Right kidney (tissue), 1 donor: ENCODE data around the gene SSBP1.
"Not testable (repeated sequence)": the region's sequence is repeated elsewhere in the genome, so short reads cannot be mapped to it uniquely, and the experiment has no call there.

Source experiments
- DNase-seq: peaks from one replicate; pipeline ENCODE4 v3.0.0-alpha.2; 2016

The SSBP1 gene

DNA sequence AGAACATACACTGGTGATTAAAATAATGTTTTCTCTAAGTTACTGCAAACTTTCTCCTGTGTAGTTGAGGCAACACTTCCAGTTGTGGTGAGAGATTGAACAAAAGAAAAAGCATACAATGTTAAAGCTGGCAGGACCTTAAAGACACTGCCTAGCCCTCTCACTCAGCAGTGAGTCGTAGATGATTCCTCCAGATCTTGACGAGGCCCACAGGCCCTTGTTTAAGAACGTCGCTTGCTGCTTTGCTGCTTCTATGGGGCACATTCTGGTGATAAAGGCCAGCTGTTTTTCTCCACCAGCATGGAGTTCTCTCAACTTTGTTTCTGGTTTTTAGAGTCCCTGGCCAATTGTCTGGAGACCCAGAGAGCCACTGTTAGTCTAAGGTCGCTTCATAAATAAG is 33.4 kb upstream of the SSBP1 start:
- no peak for DNase-seq

GRCh38 chr7:141706239-141707064 is 31.7 kb upstream of the SSBP1 start:
- DNase-seq: no peak

DNA sequence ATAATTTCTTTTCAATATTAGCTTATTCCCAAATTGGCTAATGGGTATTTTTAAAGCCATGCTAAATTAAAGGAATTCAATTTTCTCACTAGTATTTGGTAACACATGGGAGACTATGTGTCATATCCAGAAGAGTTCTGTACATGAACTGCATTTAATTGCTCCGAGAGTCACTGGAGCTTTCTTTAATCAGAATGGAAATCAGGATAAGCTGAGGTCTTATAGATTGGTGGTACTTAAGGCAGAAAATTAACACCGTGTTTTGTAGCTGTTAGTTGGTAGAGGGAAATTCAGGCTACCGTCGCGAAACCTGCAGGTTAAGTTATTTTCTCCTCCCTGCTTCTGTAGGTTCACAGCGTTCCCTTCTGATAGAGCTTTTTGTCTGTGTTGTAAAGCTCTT is 29.8 kb upstream of the SSBP1 start, which contains the start of gene WEE2:
Gene WEE2, plus strand, starts transcription at position 3 of the 400 bp plus-strand sequence. CDS start 406 bp downstream, outside the sequence.
- DNase-seq: no peak

GRCh38 chr7:141709318-141709717 is 28.8 kb upstream of the SSBP1 start:
- no peak for DNase-seq

DNA sequence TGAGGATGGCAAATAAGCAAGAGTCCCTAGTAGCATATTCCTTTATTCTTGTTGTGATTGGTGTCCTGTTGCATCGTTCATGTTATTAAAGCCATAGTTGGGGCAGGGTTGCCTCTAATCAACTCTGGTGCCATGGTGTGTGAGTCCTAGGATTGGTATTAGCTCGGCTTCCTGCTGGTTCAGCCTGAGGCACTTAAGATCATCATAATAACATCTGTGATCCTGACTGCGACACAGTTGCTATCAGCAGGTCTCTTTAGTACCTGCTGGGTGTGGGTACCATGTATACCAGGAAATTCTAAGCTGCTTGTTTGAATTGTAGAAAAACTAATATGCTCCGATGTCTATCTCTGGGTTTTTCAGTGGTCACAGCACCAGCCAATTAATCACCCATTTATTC is 28.4 kb upstream of the SSBP1 start:
- DNase-seq: no peak

- no peak for DNase-seq
Observed at GRCh38 chr7:141710301-141710700, 27.9 kb upstream of the SSBP1 start.

GRCh38 chr7:141712603-141713255 is 25.4 kb upstream of the SSBP1 start:
- no peak for DNase-seq

DNA sequence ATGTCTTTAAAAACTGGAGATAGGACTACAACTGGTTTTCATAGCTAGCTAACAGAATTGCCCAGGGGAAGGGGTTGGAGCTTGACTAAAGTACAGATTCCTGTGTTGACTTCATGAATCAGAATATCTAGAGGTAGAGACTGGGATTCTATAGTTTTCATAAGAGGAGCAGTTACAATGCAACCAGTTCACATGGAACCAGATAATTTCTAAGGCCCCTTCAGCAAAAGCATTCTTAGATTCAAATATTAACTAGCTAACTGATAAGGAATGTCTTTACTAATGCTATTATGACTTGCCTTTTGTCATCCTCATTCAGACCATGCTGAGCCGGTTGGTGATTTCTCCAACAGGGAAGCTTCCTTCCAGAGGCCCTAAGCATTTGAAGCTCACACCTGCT is 24.3 kb upstream of the SSBP1 start:
- no peak for DNase-seq

GRCh38 chr7:141714571-141714970 is 23.6 kb upstream of the SSBP1 start:
- DNase-seq: no peak

DNA sequence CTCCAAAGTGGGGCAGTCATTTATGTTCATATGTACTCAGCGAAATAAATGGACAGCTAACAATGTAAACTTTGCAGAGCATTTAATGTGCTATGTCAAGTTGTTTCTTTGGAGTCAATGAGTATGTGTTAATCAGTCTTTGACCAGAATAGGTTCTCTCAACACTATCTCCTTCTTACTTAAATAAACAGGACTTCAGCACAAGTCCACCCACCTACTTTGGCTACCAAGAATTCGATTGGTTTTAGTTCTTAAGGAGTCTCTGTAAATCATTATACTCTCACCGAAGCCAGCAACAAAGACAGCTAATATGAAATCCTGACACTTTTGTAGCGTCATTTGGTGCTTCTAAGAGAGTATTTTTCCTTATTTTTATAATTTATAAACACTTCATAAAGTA is 23.1 kb upstream of the SSBP1 start:
- no peak for DNase-seq

- DNase-seq: no peak
Observed at GRCh38 chr7:141715794-141716689, 22.1 kb upstream of the SSBP1 start.

DNA sequence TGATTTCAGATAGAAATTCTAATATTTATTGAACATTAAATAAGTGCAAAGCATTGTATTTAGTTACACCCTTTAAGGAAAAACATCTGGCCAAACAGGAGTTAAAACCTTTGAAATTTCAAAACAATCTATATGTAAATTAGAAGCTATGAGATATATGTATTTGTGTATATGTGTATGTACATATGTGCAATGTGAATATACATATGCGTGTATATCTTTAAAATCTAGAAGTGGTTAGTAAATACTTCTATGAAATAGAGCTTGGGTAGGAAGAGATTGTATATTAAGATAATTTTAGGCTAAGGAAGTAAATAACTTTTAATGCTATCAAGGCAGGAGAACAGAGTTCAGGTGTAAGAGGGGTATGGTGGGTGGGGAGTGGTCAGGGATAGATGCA is 20.7 kb upstream of the SSBP1 start:
- no peak for DNase-seq

GRCh38 chr7:141722529-141722928 is 15.6 kb upstream of the SSBP1 start:
- no peak for DNase-seq

GRCh38 chr7:141729020-141729419 is 9.1 kb upstream of the SSBP1 start:
- DNase-seq: no peak

DNA sequence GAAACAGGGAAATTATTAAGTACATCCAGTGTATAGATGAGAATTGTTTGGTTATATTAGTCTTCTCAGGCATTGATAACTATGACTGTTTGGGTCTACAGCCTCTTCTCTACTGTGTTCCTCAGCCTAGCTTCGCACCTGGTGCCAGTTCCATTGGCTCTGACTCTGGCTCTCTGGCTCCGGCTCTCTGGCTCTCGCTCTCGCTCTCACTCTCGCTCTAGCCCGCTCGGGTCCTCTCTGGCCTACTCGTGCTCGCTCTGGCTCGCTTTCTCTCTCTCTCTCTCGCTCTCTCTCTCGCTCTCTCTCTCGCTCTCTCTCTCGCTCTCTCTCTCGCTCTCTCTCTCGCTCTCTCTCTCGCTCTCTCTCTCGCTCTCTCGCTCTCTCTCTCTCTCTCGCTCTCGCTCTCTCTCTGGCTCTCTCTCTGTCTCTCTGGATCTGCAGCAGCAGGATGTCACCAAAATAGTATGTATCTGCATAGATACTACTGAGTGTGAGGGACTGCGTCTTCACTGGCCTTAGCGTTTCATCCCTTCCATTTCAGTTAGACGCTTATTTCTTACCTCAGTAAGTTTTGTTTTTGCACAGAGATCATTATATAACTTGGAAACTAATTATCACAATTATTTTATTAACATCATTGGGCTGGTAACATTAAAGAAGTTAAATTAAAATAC is 6.5 kb upstream of the SSBP1 start:
- no peak for DNase-seq

GRCh38 chr7:141737118-141737835 is 881 bp upstream of the SSBP1 start:
- no peak for DNase-seq

DNA sequence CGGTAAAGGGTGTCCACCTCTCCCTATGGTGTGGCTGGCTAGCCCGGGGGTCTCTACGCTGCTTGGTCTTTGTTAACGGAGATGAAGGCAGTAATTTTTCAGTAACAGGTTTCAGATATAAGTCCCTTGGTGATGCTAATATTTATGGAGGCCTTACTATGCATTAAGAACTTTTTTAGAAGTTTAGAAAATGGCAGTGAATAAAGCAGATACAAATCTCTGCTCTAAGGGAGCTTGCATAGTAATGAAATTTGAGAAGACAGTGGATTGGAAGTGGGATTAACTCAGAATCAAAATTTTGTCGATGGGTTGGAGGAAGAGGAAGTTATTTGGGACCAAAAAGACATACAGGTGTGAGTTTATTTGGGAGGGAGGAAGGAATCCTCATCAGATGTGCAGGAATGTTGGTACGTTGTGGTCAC is 445 bp downstream of the SSBP1 start:
- no peak for DNase-seq

DNA sequence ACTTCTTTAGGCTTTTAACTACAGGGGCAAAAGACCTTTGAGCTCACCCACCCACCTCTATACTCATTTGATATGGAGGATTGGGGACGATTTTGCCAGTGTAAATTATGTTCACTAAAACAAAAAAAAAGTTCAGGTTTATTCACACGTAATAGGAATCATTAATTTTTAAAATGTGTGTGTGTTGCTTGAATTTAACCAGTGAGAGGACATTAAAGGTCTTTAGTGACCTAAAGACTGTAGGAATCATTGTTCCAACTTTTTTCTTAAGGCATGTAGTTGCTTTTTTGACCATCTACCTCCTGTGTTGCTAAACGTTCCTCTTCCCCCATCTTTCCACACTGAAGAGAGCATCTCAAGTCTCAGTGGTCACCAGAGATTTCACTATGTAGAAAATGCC is 1.1 kb downstream of the SSBP1 start:
- DNase-seq: no peak

DNA sequence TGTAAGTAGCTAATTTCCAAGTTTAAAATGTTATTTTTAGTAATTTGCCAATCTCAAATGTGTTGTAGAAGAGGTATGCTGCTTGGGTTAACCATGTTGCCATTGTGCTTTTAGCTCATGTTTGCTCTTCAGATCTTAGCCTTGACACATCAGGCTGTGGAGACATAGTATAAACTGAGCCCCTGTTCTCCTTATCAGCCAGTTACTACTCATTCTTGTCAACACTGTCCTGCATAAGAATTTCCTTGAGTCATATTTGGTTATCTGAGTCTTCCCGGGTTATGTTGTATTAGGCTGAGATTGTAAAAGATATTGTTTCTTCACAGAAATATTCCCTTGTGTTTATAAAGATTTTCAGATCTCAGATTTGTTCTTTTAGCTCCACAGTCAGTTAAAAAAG is 4.1 kb downstream of the SSBP1 start:
- no peak for DNase-seq

GRCh38 chr7:141744131-141744530 is 6.0 kb downstream of the SSBP1 start:
- no peak for DNase-seq

DNA sequence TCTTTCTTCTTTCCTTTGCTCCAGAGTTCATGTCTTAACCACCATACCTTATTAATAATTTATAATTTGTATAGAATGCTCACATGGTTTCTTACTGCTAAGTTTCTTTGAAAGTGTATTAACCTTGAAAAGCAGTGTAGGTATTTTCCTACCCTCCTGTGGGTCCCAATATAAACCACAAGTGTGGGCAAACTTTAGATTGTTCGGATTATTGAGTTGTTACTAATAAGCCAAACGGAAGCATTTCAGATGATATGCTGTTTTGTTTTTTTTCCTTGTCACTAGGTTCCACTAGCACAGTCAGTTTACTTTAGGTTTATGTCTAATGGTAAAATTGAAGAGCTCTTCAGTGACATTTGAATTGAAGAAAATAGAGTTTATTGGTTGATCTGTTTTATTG is 10.2 kb downstream of the SSBP1 start:
- no peak for DNase-seq

GRCh38 chr7:141751904-141752303 is 13.7 kb downstream of the SSBP1 start:
- not testable (repeated sequence) for DNase-seq
